Stimulated activated CD4-positive, alpha-beta T cell treated with anti-CD3 and anti-CD28 coated beads, Interleukin-12 subunit alpha, Interleukin-12 subunit beta, amount 100 ng/mL, for 48 hours (primary cell): ENCODE measurements around the gene ITLN1.

Experiments
- DNase-seq, 3 donors: peaks; one replicate each; pipeline ENCODE4 v3.0.0-alpha.2; 2020; ENCODE audit warnings: low read depth in 2 of 3, low spot score in 1 of 3

Gene ITLN1

GRCh38 chr1:160826546-160826945, 58.4 kb downstream of the ITLN1 start:
- DNase-seq = no peak
